Embryonic facial prominence (tissue), 1 donor: Measurements from ENCODE around the gene PIMREG.

Experiments
- DNase-seq: peaks from one replicate; pipeline ENCODE4 v3.0.0-alpha.2; 2016; ENCODE audit errors: extremely low spot score

PIMREG gene

DNA sequence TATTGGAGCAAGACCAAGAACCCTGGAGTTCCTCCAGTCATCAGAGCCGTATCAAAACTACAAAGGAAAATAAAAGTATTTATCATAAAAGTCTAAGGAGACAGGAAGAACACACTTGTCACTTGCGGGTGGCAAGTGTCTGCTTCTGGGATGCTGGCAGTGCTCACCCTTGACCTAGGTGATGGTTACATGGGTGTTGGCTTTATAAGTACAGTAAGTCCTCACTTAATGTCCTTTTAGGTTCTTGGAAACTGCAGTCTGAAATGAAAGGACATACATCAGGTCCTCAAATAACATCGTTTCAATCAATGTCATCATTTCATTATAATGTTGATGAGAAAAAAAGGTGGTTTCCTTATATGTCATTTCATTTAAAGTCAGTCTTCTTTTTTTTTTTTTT lies 6.3 kb upstream of the PIMREG start:
- DNase-seq, result no peak

DNA sequence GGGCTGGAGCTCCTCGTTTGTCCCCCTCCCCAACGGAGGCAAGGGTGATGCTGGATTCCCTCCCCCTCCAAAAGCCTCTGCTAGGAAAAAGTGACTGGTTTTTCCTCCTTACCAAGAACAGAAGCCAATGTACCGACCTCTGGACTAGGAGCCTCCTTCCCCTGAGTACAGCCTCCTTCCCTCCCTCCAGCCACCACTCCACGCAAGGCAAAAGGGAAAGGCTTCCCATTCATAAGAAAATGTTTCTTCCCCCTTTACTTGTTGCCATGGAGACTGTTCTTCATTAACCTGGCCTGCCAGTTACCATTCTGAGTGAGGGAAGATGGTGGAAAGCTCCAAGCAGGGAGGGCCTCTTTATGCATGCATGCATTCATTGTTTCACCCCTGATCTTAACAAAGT lies 4.3 kb upstream of the PIMREG start:
- DNase-seq, result no peak

DNA sequence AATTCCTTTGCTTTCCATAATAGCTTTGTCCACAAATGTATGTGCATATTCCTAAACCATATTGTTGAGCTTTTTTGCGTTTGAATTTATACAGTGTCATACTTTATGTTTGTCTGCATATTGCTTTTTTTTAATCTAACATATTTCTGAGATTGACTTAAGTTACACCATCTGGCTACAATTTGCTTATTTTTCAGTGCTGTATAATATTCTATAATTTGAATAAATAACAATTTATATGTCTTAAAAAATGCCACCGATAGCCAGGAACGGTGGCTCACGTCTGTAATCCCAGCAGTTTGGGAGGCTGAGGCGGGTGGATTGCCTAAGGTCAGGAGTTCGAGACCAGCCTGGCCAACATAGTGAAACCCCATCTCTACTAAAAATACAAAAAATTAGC lies 1.5 kb upstream of the PIMREG start:
- no peak for DNase-seq

DNA sequence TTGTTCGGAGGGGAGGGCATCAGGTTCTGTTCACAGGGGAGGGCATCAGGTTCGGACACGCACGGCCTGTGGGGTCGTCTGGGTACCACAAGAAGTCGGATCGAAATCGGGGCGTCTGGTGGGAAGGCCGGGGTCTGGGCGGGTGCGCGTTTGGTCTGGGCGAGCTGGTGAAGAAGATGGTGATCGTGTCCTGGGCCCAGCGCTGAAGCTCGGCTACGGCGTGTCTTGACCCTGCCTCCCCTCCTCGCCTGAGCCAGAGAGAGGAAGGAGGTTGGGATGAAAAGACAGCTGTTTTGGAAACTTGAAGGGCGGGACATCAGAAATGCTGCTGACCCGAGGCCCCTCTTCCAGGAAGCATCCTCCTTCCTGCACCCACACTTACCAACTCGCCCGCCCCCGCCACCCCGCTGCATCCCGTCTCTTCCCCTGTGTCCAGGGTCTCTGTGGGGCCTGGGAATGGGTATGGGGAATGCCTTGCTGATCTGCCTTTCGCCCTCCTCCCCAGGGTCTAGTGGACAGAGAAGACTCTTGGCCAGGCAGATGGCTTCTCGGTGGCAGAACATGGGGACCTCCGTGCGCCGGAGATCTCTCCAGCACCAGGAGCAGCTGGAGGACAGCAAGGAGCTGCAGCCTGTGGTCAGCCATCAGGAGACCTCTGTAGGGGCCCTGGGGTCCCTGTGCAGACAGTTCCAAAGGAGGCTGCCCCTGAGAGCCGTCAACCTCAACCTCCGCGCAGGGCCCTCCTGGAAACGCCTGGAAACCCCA lies 498 bp downstream of the PIMREG start:
- DNase-seq, result no peak

DNA sequence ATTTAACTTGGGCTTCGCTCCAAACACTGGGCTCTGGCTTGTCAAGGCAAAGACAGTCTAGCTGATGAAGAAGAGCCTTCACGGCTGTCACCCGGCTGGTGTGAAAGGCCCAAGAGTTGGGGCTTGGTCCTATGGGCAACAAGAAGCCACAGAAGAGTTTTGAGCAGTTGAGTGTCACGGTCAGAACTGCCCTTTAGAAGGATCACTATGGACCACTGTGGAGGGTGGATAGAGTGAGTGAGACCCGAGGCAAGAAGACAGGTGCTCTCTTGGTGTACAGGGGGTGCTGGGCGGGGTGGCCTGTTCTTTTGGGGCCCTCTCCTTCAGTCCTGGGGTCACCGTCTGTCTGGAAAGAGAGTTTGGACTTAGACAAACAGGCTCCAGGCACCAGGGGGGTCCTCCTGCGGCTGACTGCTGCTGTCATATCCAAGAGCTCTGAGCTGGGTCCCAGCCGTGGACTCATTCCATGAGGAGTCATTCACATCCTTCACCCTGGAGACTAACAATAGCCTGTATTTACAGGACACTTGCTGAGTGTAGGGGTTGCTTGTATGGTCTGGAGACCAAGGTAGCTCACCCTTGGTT lies 2.4 kb downstream of the PIMREG start:
- no peak for DNase-seq

DNA sequence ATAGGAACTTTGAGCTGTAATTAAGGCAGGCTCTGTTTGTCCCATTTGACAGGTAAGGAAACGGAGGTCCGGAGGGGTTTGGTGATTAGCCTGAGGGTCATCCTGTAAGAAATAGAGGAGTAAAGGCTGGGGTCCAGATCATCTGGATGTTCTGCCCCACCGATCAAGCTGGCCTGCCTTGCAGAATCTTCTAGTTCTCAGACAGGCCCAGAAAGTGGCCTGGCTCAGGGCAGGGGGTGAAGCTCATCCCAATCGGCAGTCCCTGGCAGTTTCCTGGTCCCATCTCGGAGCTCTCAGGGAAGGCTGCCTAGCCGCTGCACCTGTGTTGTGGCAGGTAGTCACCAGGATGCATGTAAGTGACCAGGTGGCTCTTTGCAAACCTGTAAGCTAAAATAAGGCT lies 4.2 kb downstream of the PIMREG start:
- DNase-seq, result no peak

DNA sequence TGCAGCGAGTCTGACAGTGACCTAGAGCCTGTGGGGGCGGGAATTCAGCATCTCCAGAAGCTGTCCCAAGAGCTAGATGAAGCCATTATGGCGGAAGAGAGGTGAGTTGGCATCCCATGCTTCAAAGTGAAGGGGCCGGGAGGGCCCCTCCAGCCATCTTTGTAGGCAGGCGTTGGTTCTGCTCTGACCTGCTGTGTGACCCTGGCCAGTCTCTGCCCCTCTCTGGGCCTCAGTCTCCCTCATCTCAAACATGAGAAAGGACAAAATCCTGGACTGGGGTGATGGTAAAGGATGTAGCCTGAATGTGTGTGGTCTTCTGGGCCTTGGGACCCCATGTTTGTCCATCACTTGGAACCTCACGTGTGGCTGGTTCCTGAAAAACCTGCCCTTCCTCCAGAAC lies 5.1 kb downstream of the PIMREG start:
- DNase-seq, result no peak

DNA sequence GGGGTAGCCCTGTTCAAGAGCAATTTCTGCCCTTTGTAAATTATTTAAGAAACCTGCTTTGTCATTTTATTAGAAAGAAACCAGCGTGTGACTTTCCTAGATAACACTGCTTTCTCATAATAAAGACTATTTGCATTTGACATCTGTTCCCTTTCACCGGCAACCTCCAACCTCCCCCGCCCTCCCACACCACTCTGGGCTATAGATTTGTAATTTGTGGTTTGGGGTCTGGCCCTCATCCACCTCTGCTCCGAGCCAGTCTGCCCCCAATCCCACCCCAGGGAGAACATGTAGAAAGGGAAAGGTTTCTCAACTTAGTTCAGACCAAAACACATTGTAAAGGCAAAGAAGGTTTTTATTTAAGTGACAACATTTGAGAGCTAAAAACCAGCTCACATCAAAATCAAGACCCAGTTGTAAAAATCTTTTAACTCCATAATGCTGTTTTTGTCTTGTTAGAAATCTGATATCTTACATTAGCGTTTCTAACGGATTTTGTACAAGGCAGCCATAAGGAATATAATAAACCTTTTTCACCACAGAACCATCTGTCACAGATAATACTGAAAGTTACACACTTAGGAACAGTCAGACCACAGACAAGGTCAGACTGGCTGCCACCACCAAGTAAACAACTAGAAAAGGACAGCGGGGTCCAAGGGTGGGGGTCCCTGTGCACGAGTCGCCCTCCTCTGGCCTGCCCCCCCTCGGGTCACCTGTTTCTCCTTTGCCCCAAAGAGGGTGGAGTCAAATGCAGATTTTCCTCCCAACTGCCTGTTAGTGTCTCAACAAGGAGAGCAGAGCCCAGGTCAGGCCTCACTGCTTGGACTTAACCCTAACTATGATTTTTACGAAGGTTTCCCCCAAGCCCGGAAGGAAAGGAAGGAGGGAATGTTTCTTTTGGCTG lies 6.9 kb downstream of the PIMREG start:
- DNase-seq, result no peak

DNA sequence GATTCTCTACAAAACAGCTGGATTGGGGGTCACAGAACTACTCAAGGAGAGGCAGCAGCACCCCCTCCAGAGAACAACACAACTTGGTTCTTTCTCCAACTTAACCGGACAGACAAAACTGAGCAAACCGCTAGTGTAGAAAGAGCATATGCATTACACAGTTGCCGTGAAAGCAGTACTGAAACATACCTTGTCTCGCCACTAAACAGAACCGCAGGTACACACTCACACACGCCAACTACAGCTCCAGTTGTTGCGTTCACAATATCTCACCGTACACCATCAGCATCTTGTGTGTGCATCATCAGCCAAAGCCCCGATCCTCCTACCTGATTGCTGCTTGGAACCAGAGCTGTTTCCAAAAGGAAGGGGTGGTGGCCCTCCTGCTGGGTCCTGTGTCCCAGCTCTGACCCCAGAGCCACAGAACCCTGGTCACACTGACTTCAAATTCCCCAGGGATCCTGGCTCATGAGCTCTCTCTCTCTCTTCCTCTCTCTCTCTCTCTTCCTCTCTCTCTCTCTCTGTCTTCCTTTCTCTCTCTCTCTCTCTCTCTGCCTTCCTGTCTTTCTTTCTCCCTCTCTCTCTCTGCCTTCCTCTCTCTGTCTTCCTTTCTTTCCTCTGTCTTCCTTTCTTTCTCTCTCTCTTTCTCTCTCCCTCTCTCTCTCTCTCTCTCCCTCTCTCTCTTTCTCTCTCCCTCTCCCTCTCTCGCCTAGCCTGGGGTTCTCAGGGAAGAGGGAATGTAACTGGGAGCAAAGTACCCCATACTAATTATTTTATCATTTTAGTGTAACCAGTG lies 8.4 kb downstream of the PIMREG start:
- DNase-seq, result no peak

DNA sequence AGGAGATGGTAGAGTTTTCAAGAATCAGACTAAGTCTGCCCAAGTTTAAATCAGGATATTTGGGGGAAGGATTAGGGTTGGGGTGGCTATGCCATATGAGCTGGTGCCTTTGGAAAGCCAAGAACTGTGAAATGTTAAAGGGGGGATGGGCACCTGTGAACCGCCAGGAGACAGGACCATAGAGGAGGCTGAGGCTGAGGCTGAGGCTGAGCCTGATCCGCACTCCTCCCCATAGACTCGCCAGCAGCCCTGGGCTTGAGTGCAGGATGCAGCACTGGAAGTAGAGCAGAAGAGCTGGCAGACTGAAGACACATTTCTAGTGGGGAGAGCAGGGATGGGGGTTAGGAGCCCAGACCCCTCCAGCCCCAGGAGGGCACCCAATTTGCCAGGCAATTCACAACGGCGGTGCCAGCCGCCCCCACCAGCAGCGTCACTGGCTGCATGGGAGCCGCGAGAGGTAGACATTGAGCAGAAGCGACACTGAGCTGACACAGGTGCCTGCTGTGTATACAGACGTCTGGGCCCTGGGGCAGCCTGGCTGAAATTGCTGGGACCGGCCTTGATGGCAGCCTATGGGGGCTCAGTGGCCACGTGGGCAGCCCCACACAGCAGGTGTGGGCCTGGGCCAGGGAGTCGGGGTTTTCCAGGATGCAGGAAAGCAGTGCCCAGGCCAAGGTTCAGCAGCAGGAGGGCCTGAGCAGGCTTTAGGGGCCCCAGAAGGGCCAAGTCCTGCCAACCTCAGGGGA lies 9.2 kb downstream of the PIMREG start:
- DNase-seq, result no peak

DNA sequence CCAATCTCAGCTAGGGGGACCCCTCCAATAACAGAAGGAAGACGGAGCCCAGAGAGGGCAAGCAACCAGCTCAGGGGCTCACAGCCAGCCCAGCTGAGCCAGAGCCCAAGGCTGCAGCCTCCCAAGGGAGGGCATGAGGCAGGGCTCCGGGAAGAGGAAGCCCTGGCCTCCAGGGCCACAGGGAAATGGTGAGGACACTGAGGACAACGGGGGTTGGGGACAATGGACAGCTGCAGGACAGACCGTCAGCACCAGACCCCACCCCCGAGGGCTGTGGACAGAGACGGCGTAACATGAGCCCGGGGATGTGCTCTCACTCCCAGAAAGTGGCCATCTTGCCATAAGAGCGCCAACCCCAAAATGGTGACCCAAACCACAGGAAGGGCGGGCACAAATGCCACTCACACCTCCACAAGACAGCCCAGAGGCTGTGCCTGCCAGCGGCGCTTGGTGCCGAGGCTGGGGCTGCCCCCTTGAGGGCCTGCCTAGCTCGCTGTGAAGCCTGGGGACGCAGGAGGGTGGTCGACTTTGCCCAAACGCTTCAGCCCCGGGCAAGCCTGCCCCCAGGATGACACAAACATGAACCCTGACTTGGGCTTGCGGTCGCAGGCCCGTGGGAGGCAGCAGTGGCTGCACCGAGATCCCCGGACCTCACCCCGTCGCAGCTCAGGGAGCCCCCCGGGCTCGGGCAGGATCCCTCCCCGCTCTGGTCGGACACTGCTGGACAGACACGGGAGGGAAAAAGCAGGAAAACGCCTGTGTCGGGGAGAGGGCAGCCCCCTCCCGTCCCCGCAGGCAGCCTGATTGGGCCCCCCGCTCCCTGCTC lies 10.5 kb downstream of the PIMREG start:
- DNase-seq, result no peak

DNA sequence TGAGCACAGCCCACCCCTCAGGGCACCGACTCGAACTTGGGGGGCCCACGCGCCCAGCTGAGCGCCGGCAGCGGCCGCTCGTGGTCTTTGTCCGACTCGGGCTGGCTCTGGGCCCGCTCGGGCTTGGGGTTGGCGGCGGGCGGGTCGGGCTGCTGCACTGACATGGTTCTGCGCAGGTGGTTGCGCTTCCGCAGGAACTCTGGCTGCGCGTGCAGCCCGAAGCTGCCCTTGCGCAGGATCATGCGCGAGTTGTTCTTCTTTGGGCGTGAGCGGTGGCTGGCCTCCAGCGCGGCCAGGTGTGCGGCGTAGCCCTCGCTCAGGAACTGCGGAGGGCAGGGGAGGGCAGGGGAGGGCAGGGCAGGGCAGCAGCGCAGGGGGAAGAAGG lies 11.1 kb downstream of the PIMREG start:
- no peak for DNase-seq

DNA sequence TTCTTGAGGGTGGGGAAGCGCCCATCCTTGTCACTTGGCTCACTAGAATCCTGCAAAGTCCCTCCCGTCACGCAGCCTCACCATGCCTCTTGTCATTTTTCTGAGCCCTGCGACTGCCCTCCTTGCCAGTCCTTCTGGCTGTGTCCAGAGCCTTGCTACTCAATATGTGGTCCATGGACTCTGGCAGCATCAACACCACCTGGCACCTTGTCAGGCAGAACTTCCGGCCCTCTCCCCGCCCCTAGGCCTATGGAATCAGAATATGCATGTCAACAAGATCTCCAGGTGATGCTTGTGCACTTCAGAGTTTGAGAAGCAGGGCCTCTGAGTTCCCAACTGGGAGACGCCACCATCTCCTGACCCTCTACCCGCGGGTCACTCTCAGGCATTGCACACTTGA lies 12.1 kb downstream of the PIMREG start:
- DNase-seq, result no peak

DNA sequence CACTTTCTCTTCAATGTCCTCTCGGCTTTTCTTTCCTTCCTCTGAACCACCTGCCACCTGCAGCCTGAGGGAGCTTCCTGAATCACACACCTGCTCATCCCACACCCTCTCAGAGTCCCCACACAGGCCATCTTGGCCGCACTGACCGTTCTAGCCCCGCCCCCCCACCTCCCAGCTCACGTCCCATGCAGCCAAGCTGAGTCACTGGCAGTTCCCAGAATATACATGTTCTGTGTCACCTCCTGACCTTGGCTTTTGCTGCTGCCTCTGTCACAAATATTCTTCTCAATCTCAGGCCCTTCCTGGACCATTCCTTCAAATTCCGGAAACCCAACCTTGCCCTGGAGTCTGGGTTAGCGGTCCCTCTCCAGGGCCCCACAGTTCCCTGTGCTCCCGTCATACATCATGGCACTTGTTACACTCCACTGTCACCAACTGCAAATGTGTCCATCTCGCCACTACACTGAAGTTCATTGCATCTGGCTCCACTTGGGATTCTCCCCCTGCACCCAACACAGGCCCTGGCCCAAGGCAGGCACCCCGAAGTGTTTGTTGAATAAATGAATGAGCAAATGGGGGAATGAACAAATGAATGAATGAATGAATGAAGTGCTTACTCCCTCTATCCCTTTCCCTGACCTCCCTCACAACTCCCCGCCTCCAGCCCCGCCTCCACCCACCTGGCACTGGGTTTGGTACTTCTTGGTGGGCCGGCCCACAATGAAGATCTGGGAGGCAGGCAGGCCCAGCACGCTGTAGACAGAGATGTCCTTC lies 12.8 kb downstream of the PIMREG start:
- DNase-seq, result no peak

DNA sequence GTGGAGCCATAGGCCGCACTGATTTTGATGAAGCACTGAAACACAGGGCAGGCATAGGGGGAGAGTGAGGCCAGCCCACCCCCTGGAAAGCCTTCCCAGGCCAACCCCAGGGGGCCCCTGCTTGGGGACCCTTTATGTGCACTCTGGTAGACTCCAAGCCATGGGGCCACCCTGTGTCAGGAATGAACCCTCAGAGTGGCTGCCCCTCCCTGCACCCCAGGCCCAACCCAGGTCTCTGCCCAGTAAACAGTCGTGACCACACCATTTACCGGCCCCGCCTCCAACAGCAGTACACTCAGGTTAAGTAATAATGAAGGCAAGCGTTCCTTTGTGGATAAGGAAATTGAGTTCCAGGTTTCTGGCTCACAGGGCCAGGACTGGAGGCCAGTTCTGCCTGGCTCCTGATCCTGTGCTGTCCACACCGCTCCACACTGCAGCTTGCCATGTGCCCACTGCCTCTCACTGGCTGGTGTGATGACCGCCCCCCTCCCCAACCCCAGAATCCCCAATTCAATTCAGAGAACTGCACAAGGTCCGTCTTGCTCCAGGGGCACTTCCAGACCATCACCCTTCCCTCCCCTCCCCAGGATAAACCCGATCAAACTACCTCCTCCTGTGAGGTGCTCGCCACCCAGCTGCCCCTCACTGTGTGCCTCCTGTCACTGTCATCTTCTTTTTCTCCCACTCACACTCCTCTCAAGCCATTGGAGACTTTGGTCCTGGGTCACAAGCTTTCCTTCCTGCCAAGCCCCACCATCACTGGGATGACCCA lies 13.6 kb downstream of the PIMREG start:
- no peak for DNase-seq

DNA sequence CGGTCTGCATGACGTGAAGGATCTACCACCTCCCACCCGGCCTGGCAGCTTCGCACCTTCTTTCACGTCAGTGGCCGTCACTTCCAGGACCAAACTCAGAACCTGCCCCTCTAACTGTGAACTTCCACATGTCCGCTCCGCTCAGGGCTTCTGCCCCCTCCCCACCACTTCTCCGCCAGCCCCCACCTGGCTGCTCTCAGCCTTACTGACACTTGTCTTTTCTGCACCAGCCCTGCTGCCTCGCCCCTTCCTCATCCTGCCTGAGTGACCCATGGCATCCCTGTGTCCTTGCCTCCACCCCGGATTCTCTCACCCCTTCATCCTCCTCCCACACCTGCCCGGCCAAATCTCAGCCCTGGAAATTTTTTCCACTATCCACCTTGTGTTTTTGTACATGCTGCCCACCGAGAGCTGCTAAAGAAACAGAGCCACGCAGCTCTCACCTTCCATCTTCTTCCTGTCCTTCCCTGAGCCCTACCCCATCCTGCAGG lies 14.2 kb downstream of the PIMREG start:
- no peak for DNase-seq

DNA sequence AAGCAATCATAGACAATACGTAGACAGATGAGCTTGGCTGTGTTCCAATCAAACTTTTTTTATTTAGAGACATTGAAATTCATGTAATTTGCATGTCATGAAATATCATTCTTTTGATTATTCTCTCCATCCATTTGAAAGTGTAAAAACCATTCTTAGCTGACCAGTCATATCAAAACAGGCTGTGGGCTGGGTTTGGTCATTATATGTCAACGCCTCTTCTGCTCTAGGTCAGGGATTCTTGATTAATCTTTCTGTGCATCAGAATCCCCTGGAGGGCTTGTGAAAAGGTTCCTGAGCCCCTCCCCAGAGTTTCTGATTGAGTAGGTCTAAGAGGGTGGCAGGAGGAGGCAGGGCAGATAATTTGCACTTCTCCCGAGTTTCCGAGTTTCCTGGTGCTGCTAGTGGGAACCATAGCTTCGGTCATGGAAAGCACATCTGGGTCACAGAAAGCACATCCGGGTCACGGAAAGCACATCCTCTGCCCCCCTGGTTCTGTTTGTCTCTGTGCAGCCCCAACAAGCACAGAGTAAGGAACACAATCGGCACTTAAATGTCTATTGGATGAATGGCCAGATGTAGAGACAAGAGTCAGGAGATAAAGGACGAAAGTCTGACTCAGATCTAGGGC lies 16.4 kb downstream of the PIMREG start:
- no peak for DNase-seq

DNA sequence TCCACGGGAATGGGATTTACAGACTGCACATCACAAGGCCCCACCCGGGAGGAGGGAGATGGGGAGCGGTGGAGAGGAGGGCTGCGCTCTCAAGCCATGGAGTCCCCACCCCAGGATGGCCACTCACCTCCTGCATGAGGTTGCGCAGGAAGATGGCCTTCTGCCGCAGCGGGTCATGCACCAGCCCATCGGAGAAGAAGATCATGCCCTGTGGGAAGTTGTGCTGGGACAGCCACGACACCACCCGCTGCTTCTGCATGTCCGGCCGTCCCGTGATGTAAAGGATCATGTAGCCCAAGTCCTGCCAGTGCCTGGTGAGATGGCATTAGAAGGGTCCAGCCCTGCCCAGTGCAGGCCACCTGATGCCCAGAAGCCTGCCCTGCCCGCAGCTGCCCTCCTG lies 17.0 kb downstream of the PIMREG start:
- DNase-seq, result no peak
